Activated CD4-positive, CD25-positive, alpha-beta regulatory T cell (primary cell): ENCODE measurements around the gene ADCY10.
"Not testable (repeated sequence)": the region's sequence is repeated elsewhere in the genome, so short reads cannot be mapped to it uniquely, and the experiment has no call there.

Experiments
- DNase-seq, 4 experiments: peaks; one replicate each; lab custom pipeline; 2025; lab: John Stamatoyannopoulos, UW

ADCY10 gene

DNA sequence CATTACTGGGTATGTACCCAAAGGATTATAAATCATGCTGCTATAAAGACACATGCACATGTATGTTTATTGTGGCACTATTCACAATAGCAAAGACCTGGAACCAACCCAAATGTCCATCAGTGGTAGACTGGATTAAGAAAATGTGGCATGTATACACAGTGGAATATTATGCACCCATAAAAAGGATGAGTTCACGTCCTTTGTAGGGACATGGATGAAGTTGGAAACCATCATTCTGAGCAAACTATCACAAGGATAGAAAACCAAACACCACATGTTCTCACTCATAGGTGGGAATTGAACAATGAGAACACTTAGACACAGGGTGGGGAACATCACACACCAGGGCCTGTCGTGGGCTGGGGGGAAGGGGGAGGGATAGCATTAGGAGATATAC is 26.7 kb downstream of the ADCY10 start:
- DNase-seq, result not testable (repeated sequence)

DNA sequence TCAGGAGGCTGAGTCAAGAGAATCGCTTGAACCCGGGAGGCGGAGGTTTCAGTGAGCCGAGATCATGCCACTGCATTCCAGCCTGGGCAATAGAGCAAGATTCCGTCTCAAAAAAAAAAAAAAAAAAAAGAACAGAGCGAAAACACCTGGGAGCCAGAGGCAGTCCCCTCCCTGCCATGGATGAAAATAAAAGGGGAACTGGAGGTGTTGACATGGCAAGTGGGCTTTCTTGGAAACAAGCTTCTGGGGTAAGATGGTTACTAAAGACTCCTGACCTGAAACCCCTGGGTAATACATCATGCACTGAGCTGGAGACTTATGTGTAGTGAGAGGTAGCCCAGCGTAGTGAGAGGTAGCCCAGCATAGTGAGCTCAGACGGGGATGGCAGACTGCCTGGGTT is 31.6 kb downstream of the ADCY10 start:
- no peak for DNase-seq

DNA sequence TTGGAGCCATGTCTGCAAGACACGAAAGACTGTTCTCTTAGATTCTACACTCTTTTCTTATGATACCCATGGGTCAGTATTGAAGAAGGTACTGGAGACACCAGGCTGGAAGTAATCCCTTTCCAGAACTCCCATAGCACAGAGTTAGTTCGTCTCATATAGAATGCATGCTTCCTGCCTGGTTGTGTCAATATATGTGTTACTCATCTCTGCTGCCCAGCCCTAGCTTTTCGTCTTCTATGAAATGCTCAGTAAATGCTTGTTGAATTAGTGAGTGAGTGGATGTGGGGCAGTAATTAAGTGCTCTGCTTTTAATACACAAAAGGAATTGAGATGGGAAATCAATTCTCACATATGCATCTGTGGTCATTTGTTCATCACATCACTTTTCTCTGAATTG is 32.1 kb downstream of the ADCY10 start:
- no peak for DNase-seq

DNA sequence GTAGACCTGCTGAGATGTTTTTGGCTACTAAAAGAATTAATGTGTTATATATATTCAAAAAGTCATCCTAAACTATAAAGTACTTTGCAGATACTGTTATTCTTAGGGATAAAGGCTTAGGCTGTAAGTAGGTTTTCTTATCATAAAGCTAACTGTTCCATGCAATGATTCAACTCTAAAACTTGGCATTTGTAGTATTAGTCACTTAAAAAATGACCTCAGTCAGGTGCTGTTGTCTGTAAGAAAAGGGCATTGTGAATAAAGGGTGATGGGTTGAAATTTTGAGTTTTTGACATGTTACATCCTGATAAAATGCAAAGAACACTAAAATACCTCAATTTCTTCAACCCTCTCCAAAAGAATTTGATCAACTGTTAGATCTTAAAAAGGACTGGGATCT is 32.9 kb downstream of the ADCY10 start:
- no peak for DNase-seq

DNA sequence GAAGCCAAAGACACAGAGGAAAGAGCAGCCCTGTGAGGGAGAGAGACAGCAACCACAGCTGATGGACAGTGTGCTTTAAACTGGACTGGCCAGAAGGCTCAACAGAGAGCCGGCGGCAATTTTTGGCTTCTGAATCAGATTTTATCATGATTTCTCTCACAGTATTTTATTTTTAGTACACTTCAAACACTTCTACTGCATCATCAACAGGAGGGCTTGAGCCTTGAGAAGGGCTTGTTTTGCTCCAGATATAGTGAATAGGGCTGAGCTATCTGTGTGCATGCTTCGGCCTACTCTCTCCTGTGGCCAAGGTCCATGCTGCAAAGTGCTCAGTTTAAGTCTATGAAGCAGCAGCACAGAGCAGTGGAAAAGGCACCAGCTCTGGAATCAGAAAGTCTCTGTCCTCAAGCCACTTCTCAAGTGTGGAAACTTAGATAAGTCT is 33.3 kb downstream of the ADCY10 start:
- no peak for DNase-seq

DNA sequence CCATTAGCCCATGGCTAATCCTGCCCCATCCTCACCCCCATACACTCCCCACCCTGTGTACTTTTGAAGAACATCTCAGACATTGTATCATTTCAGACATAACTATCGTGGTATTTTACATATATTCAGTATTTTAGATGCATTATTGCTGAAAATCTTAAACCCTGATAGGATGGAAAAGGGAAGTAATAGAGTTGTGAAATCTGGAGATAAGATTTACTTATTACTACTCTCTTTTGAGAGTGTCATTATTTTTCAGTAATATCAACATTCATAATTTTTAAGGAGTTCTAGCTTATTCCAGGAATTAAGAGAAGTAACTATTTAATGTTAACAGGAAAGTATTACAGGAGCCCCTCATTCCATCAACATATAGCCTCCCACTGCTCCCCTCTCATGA is 34.4 kb downstream of the ADCY10 start:
- DNase-seq, result no peak

DNA sequence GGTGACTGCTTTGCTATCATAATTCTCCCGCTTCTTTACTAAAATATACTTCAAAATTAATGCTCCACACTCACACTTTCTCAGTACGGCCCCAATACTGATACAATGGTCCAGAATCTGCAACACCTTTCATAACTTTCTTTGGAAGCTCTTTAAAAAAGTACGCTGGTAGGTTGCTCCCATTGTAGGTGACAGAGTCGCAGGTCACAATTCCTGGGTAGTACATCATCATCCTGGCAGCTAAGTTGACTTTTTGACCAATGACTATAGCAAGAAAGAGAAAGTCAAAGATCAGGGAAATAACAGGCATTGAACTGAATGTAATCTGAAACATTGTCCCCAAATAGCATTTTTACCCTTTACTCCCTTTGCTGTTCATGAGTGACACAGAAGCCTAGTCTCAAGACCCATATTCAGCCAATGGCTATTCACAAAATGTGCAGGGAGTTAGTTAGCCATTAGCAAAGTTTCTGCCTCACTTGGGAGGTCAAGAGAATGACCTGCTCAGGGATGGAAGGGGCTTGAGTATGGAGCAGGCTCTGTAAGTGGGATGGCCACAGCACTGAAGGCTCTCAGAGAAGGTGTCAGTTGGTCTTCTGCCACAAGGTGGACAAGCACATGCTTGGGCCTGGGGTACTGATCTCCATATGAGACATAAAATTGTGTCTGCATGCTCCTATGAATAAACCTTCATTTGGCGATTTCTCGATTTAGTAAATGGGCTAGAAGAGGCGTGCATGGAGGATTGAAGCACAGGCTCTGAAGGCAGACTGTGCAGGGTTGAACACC is 35.4 kb downstream of the ADCY10 start:
- DNase-seq, result no peak

DNA sequence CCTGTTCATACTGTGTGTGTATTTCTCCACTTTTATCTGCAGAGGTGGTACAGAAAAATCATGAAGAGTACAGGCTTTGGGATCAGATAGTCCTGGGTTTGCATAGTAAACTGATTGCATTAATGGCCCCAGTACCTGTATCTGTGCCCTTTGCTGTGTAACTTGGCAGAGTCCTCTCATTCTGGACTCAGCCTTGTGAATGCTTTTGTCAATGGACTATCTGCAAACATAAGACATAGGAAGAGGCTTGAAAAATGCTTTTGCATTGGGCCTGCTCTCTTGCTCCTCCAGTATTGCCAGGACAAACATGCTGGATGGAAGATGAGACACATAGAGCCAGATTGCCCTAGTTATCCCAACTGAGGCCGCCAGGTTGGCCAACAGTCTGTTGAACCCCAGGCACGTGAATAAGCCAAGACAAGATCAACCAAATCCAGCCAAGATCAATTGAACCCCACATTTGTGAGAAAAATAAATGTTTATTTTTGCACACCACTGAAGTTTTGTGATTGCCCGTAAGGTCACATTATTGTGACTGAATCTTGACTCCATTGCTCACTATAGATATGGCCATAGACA is 37.2 kb downstream of the ADCY10 start:
- no peak for DNase-seq

DNA sequence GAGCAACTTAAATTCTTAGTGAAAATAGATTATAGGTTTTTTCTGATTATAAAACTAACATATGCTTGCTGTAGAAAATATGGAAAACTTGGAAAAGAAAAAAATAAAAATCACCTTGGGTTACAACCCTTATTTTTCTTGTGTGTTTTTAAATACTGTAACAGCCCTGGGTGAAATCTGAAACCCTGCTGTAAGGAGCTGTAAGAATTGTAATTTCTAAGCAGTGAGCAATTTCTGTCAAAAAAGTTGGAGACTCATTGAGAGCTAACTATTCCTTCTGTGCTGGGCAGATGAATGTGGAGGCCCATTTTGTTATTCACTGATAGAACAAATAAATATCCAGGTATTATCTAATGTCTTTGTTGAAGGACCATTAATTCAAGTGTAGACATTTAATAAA is 42.6 kb downstream of the ADCY10 start:
- no peak for DNase-seq

DNA sequence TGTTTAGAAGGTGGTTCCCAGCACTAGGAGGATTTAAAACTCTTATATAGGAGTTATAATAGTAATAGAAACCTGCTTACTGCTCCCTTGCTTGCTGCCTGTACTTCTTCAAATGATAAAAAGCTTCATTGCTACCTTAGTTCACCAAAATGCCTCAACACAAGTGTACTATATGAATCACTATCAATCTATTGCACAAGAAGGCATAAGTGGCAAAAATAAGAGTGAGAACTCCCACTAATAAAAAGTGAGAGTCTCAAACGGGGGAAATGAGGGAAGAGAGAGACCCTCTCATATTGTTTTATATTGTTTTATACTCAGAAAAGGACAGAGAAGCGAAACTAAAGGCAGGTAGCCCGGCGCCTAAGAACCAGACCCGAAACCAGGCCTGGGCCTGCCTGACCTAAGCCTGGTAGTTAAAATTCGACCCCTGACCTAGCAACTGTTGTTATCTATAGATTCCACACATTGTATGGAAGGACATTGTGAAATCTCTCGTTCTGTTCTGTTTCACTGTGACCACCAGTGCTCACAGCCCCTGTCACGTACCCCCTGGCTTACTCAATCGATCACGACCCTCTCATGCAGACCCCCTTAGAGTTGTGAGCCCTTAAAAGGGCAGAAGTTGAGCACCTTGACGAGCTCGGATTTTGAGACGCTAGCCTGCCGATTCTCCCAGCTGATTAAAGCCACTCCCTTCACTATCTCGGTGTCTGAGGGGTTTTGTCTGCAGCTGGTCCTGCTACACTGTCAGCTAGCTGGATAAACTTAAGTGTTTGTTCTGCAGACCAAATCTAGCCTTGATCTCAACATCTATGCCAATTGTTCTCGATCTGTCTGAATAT is 44.6 kb downstream of the ADCY10 start:
- not testable (repeated sequence) for DNase-seq

DNA sequence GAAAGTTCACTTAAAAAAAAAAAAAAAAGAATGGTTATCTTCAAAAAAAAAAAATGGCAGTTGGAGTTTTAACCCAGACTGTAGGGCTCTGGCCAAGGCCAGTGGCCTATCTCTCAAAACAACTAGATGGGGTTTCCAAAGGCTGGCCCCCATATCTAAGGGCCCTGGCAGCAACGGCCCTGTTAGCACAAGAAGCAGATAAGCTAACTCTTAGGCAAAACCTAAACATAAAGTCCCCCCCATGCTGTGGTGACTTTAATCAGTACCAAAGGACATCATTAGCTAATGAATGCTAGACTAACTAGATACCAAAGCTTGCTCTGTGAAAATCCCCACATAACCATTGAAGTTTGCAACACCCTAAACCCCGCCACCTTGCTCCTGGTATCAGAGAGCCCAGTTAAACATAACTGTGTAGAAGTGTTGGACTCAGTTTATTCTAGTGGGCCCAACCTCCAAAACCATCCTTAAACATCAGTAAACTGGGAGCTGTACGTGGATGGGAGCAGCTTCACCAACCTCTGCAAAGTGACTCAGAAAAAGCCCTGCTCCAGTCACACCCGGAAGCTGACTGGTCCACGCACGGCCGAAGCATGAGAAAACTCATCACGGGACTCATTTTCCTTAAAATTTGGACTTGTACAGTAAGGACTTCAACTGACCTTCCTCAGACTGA is 47.1 kb downstream of the ADCY10 start:
- not testable (repeated sequence) for DNase-seq

DNA sequence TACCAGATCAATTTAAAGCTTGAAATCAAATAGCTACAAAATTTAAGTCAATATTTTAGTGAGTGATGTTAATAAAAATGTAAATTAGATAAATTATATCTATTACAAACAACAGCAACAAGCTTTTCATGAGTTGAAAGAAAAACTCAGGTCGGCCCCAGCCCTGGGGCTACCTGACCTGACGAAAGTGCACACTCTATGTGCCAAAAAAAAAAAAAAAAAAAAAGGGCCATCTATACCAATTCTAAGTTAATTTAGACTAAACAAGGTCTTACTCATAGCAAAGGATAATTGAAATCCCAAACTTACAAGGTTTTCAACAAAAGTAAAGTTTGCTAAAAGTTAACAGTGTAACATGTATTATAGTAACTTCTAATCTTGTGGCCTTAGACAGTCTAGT is 47.6 kb downstream of the ADCY10 start:
- not testable (repeated sequence) for DNase-seq

DNA sequence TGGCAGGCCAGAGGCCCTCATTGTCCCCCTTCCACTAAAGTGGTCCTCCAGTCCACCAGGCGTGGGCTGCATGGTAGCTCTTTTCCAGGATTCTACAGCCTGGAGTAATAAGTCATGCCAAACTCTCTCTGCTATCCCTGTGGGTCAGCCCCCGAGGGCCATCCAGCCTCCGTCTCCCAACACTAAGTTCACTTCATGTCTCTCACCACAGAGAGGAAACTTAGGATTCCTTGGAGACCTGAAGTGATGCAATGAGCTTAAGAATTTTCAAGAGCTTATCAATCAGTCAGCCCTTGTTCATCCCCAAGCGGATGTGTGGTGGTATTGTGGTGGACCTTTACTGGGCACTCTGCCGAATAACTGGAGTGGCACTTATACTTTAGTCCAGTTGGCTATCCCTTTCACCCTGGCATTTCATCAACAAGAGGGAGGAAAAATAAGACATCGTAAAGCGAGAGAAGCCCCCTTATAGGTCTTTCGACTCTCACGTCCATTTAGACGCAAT is 48.1 kb downstream of the ADCY10 start:
- not testable (repeated sequence) for DNase-seq

DNA sequence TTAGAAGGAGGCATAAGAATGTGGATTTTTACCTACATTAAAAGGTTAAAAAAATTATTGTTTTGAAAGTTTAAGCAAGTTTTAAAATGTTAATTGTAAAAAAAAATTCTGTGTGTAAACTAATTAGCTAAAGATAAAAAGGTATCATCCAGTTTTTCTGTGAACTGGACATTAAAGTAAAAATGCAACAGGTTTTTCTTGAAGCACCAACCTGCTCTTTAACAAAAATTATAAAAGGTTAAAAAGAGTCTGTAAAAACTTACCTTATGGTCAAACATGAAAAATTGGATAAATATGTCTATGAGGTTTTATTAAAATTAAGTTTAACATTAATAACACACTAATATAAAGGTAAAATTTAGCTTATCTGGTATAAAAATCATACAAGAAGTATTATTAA is 48.7 kb downstream of the ADCY10 start:
- DNase-seq, result not testable (repeated sequence)

DNA sequence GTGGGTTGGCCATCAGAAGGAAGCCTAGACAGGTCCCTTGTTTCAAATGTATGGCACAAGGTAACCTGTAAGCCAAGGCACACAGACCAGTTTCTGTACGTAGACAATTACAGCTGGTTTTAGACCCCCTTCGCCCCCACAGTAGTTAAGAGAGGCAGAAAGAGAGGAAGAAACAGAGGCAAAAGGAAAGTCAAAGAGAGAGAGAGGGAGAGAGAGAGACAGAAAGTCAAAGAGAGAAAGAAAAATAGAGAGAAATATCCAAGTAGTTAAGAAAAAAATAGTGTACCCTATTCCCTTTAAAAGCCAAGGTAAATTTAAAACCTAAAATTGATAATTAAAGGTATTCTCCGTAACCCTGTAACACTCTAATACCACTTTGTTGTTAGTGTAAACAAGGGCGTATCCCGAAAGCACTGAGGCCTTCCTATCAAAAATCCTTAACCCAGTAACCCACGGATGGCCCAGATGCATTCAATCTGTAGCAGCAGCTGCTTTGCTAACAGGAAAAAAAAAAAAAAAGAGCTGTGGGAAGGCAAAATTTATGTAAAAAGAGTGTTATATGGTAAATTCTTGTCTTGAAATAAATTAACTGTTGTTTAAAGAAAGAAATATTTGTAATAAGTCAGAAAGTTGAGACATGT is 49.4 kb downstream of the ADCY10 start:
- no peak for DNase-seq

DNA sequence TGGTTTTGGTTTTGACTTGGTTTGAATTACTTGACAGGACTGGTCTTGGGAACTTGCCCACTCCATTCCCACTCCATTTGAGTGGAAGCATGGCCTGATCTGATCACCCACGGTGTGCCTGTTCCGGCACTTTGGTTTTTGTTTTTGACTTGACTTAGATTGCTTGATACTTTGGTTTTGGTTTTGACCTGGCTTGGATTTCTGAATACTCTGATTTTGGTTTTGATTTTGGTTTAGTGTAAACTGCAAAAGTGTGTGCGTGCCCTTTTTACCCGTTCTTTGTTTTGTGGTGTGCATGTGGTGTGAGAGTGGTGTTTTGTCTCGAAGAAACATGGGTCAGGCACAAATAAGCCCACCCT is 50.0 kb downstream of the ADCY10 start:
- no peak for DNase-seq

DNA sequence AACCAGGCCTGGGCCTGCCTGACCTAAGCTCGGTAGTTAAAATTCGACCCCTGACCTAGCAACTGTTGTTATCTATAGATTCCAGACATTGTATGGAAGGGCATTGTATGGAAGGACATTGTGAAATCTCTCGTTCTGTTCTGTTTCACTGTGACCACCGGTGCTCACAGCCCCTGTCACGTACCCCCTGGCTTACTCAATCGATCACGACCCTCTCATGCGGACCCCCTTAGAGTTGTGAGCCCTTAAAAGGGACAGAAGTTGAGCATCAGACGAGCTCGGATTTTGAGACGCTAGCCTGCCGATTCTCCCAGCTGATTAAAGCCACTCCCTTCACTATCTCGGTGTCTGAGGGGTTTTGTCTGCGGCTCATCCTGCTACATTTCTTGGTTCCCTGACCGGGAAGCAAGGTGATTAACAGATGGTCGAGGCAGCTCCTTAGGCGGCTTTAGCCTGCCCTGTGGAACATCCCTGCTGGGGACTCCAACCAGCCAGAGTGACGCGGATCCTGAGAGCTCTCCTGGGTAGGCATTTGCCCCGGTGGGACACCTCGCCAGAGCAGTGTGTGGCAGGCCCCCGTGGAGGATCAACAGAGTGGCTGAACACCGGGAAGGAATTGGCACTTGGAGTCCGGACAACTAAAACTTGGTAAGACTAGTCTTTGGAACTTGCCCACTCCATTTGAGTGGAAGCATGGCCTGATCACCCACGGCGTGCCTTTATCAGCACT is 50.6 kb downstream of the ADCY10 start:
- DNase-seq, result not testable (repeated sequence)

DNA sequence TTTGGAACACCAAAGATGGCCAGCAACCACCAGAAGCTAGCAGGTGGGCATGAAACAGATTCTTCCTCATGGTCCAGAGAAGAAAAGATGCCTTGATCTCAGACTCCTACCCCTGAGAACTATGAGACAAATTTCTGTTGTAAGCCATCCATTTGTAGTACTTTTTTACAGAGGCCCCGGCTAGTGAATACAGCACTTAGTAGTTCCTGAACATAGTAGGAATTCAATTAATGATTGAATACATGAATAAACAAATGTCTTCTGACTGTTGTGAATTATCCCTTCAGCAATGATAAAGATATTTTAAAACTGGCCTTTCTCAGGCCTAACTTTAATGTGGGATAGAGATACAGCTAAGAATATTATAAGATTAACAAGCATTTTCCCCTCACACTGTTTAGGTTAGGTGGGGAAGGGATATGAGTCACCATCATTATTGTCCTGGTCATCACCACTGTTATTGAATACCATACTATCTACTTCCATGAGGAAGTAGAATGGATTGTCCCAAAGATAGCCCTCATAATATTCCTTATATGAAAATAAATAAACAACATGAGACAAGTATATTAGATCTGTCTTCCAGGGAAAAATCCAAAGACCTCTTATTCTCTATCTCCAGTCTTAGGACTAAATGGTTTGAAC is 51.4 kb downstream of the ADCY10 start:
- DNase-seq, result no peak

DNA sequence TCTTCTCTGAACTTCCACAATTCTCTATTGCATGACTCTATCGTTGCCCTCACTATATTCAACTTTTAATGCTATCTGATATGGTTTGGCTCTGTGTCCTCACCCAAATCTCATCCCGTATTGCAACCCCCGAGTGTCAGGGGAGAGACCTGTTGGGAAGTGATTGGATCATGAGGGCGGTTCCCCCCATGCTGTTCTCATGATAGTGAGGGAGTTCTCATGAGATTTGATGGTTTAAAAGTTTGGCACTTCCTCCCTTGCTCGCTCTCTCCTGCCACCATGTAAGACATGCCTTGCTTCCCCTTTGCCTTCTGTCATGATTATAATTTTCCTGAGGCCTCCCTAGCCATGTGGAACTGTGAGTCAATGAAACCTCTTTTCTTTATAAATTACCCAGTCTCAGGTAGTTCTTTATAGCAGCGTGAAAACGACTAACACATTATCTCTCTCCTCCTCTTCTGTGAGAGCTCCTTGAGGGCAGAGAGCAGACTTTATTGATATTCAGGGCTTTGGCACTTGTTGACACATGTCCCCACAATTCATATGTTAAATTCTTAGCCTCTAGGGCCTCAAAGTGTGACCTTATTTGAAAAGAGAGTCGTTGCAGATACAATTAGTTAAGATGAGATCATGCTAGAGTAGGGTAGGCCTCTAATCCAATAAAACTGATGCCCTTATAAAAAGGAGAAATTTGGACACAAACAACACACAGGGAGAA is 52.1 kb downstream of the ADCY10 start:
- DNase-seq, result no peak
